ENCODE data around the gene TYW1.
"Not testable (repeated sequence)": the region's sequence is repeated elsewhere in the genome, so short reads cannot be mapped to it uniquely, and the experiment has no call there.

GRCh38 chr7:67099406-67099805 lies 102.8 kb downstream of the TYW1 start:
- TF ChIP-seq CTCF (IDR thresholded peaks at IDR 0.05); EP300 (IDR thresholded peaks at IDR 0.05); POLR2AphosphoS5 (IDR thresholded peaks at IDR 0.05); POLR2A (IDR thresholded peaks at IDR 0.05; ENCODE audit: low read depth): not testable (repeated sequence)

Data from esophagus muscularis mucosa (tissue), 4 donors.